Type B pancreatic cell (in vitro differentiated cells): ENCODE results near the gene ZBTB11. TPM values are rescaled to one million over a fixed set of nuclear protein-coding genes. Genes with fewer than 3 reads are reported as not detected.
"Not testable (repeated sequence)": the region's sequence is repeated elsewhere in the genome, so short reads cannot be mapped to it uniquely, and the experiment has no call there.

Experiments used
- DNase-seq: peaks from one replicate; pipeline ENCODE4 v3.0.0; 2021; ENCODE audit warnings: mixed read lengths; ENCODE audit not compliant: unreplicated experiment; ENCODE audit errors: extremely low spot score
- H3K27ac Mint-ChIP-seq: 2 replicates; pipeline ENCODE4 v1.8.0; 2021; ENCODE audit warnings: mild to moderate bottlenecking, mixed read lengths
- H3K27me3 Mint-ChIP-seq: 2 replicates; pipeline ENCODE4 v1.8.0; 2021; ENCODE audit warnings: mixed read lengths
- H3K36me3 Mint-ChIP-seq: 2 replicates; pipeline ENCODE4 v1.8.0; 2021; ENCODE audit warnings: mixed read lengths
- H3K4me1 Mint-ChIP-seq: one replicate; pipeline ENCODE4 v1.8.0; 2021; ENCODE audit warnings: mixed read lengths; ENCODE audit not compliant: unreplicated experiment
- H3K4me3 Mint-ChIP-seq: 2 replicates; pipeline ENCODE4 v1.8.0; 2021; ENCODE audit warnings: mild to moderate bottlenecking, mixed read lengths
- H3K9me3 Mint-ChIP-seq: 2 replicates; pipeline ENCODE4 v1.8.0; 2021; ENCODE audit warnings: mixed read lengths
- CTCF ChIP-seq: fragments of 200-600 bp; sonication (generic); conservative IDR thresholded peaks from 2 replicates; pipeline ENCODE4 v1.5.0; 2021; ENCODE audit warnings: antibody characterized with exemption, mild to moderate bottlenecking
- total RNA-seq: library from RNA; stranded (reverse); gene quantifications from 2 replicates; pipeline ENCODE4 v1.2.1, GENCODE V29; 2021; ENCODE audit warnings: low replicate concordance

The ZBTB11 gene
- total RNA-seq, 1 donor from 2014 or later, result 18.4 TPM

DNA sequence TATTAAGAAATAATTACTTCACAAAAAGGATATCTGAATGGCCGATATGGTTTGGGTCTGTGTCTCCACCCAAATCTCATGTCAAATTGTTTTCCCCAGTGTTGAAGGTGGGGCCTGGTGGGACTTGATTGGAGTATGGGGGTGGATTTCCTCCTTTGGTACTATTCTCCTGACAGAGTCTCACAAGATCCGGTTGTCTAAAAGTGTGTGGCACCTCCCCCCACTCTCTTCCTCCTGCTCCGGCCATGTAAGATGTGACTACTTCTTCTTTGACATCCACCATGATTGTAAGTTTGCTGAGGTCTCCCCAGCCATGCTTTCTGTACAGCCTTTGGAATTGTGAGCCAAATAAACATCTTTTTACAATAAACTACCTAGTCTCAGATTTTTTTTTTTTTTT, 34.5 kb downstream of the ZBTB11 start:
- no peak for DNase-seq
- Mint-ChIP-seq H3K4me1 (no peaks in the 10 kb centered on the region), H3K27ac (no peak overlapping the region), H3K27me3 (no peaks in the 10 kb centered on the region), H3K36me3 (no peaks in the 10 kb centered on the region), H3K9me3 (no peaks in the 10 kb centered on the region), H3K4me3 (no peak overlapping the region)
- no peak for TF ChIP-seq CTCF

- not testable (repeated sequence) for H3K36me3 Mint-ChIP-seq, DNase-seq, H3K27me3 Mint-ChIP-seq, H3K27ac Mint-ChIP-seq, H3K9me3 Mint-ChIP-seq, H3K4me3 Mint-ChIP-seq, H3K4me1 Mint-ChIP-seq
These were observed 35.4 kb downstream of the ZBTB11 start for GRCh38 chr3:101641397-101642115.

- no peaks in the 10 kb centered on the region for H3K9me3 Mint-ChIP-seq
- no peaks in the 10 kb centered on the region for H3K4me1 Mint-ChIP-seq
- no peak overlapping the region for H3K4me3 Mint-ChIP-seq
- no peak overlapping the region for H3K27ac Mint-ChIP-seq
- no peaks in the 10 kb centered on the region for H3K36me3 Mint-ChIP-seq
- no peak for TF ChIP-seq CTCF
- no peaks in the 10 kb centered on the region for H3K27me3 Mint-ChIP-seq
- DNase-seq, result no peak
These were observed 36.7 kb downstream of the ZBTB11 start for GRCh38 chr3:101640256-101640655.

- no peak for TF ChIP-seq CTCF
- Mint-ChIP-seq H3K4me1 (no peaks in the 10 kb centered on the region), H3K4me3 (no peak overlapping the region), H3K27me3 (peaks cover 7% of the 10 kb centered on the region), H3K9me3 (no peaks in the 10 kb centered on the region), H3K27ac (no peak overlapping the region), H3K36me3 (no peaks in the 10 kb centered on the region)
- DNase-seq, result no peak
These were observed 37.5 kb downstream of the ZBTB11 start for GRCh38 chr3:101639280-101639963.

GRCh38 chr3:101638261-101638745, 38.6 kb downstream of the ZBTB11 start:
- no peaks in the 10 kb centered on the region for H3K9me3 Mint-ChIP-seq
- peaks cover 12% of the 10 kb centered on the region for H3K27me3 Mint-ChIP-seq
- no peak overlapping the region for H3K27ac Mint-ChIP-seq
- H3K4me3 Mint-ChIP-seq, result no peak overlapping the region
- no peaks in the 10 kb centered on the region for H3K4me1 Mint-ChIP-seq
- no peaks in the 10 kb centered on the region for H3K36me3 Mint-ChIP-seq
- TF ChIP-seq CTCF, result no peak
- DNase-seq, result no peak

DNA sequence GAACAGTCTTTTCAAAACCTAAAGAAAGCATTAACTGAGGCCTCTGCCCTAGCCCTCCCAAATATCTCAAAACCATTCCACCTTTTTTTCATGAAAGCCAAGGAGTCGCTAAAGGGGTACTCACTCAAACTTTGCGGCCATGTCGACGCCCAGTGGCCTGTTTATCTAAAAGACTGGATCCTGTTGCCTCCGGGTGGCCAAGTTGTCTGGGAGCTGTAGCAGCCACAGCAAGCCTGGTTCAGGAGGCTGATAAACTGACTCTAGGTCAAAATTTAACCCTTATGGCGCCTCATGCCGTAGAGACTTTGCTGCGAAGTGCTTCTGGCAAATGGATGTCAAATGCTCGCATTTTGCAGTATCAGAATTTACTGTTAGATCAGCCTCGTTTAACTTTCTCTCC, 39.5 kb downstream of the ZBTB11 start:
- no peaks in the 10 kb centered on the region for H3K9me3 Mint-ChIP-seq
- no peaks in the 10 kb centered on the region for H3K4me1 Mint-ChIP-seq
- DNase-seq, result no peak
- TF ChIP-seq CTCF, result no peak
- peaks cover 14% of the 10 kb centered on the region for H3K27me3 Mint-ChIP-seq
- no peak overlapping the region for H3K4me3 Mint-ChIP-seq
- no peaks in the 10 kb centered on the region for H3K36me3 Mint-ChIP-seq
- H3K27ac Mint-ChIP-seq, result no peak overlapping the region
